Activated CD4-positive, alpha-beta T cell treated with anti-CD3 and anti-CD28 coated beads, Interleukin-2, Interleukin-4, amounts not matched to agents 100 ng/mL and 50 ng/mL, durations not matched to agents 16 hours and 8 hours (primary cell): ENCODE results near the gene GXYLT2.
"Not testable (repeated sequence)": the region's sequence is repeated elsewhere in the genome, so short reads cannot be mapped to it uniquely, and the experiment has no call there.

Experiments
- DNase-seq: peaks from one replicate; pipeline ENCODE4 v3.0.0-alpha.2; 2020; ENCODE audit warnings: low spot score

Gene GXYLT2

GRCh38 chr3:72973786-72974185 lies 85.9 kb downstream of the GXYLT2 start:
- DNase-seq, result no peak

GRCh38 chr3:72974956-72975355 lies 87.1 kb downstream of the GXYLT2 start:
- DNase-seq, result no peak

- no peak for DNase-seq
Measured at GRCh38 chr3:72976281-72976741, 88.5 kb downstream of the GXYLT2 start.

- DNase-seq, result peak; percentile 63
Measured at GRCh38 chr3:72977060-72977808, 89.4 kb downstream of the GXYLT2 start.

GRCh38 chr3:72982609-72983366 lies 94.9 kb downstream of the GXYLT2 start:
- DNase-seq, result no peak

- no peak for DNase-seq
Measured at GRCh38 chr3:72985576-72985975, 97.7 kb downstream of the GXYLT2 start.

- no peak for DNase-seq
Measured at GRCh38 chr3:72990701-72991395, 103.0 kb downstream of the GXYLT2 start.

- no peak for DNase-seq
Measured at GRCh38 chr3:72991522-72991921, 103.7 kb downstream of the GXYLT2 start.

GRCh38 chr3:72993391-72993790 lies 105.5 kb downstream of the GXYLT2 start:
- no peak for DNase-seq

GRCh38 chr3:72995337-72995736 lies 107.5 kb downstream of the GXYLT2 start:
- DNase-seq, result no peak

- DNase-seq, result no peak
Measured at GRCh38 chr3:72996121-72996472, 108.3 kb downstream of the GXYLT2 start.

- peak; percentile 91 for DNase-seq
Measured at GRCh38 chr3:72996473-72997333, 108.9 kb downstream of the GXYLT2 start, which contains the start of gene PPP4R2. Gene PPP4R2, plus strand, starts transcription at chr3:72996811. Its CDS starts 227 bp downstream, at chr3:72997038.

GRCh38 chr3:72997421-72997961 lies 109.6 kb downstream of the GXYLT2 start:
- peak; percentile 64 for DNase-seq

- no peak for DNase-seq
Measured at GRCh38 chr3:72998466-72998865, 110.6 kb downstream of the GXYLT2 start.

GRCh38 chr3:72999951-73000350 lies 112.1 kb downstream of the GXYLT2 start:
- DNase-seq, result no peak

- DNase-seq, result not testable (repeated sequence)
Measured at GRCh38 chr3:73003050-73003449, 115.2 kb downstream of the GXYLT2 start.

GRCh38 chr3:73004316-73004715 lies 116.5 kb downstream of the GXYLT2 start:
- DNase-seq, result no peak

- peak; percentile 25 for DNase-seq
Measured at GRCh38 chr3:73007992-73008712, 120.3 kb downstream of the GXYLT2 start.

- no peak for DNase-seq
Measured at GRCh38 chr3:73009008-73009407, 121.2 kb downstream of the GXYLT2 start.

- DNase-seq, result no peak
Measured at GRCh38 chr3:73009750-73010149, 121.9 kb downstream of the GXYLT2 start.

- DNase-seq, result no peak
Measured at GRCh38 chr3:73010158-73010557, 122.3 kb downstream of the GXYLT2 start.
